Fibroblast of pulmonary artery (primary cell): ENCODE data around the gene E2F1.

Experiments
- DNase-seq: peaks from one replicate; pipeline ENCODE4 v3.0.0-alpha.2; 2010; ENCODE audit warnings: low read depth
- H3K4me3 ChIP-seq: replicated peaks from 2 replicates; pipeline ENCODE4 v1.5.1; 2011; ENCODE audit warnings: low read depth, mild to moderate bottlenecking, control low read depth, low read length, moderate library complexity
- CTCF ChIP-seq: IDR thresholded peaks from 2 replicates; pipeline ENCODE4 v1.5.1; 2011; ENCODE audit warnings: mild to moderate bottlenecking, control low read depth, low read length, inconsistent platforms; ENCODE audit errors: missing control alignments

Gene E2F1

GRCh38 chr20:33680686-33681085, 5.5 kb downstream of the E2F1 start:
- no peak overlapping the region for H3K4me3 ChIP-seq
- TF ChIP-seq CTCF: no peak
- DNase-seq: peak; percentile 17

GRCh38 chr20:33679758-33680485, 6.3 kb downstream of the E2F1 start:
- no peak for DNase-seq
- H3K4me3 ChIP-seq: no peak overlapping the region
- no peak for TF ChIP-seq CTCF

- H3K4me3 ChIP-seq: no peak overlapping the region
- TF ChIP-seq CTCF: no peak
- DNase-seq: no peak
These were observed 8.0 kb downstream of the E2F1 start for GRCh38 chr20:33677991-33678702.

- H3K4me3 ChIP-seq: no peak overlapping the region
These were observed 9.2 kb downstream of the E2F1 start for GRCh38 chr20:33676652-33677645.

GRCh38 chr20:33676121-33676520, 10.1 kb downstream of the E2F1 start:
- H3K4me3 ChIP-seq: no peak overlapping the region
- no peak for TF ChIP-seq CTCF
- DNase-seq: no peak

More at GRCh38 chr20:33676652-33677645, 9.2 kb downstream of the E2F1 start:
- DNase-seq: no peak
- TF ChIP-seq CTCF: no peak

- no peak for TF ChIP-seq CTCF
- H3K4me3 ChIP-seq: peak overlapping the region; percentile 74
- peak; percentile 41 for DNase-seq
These were observed 10.8 kb downstream of the E2F1 start for GRCh38 chr20:33675136-33675959.
